HepG2 (cell line): ENCODE results near the gene RREB1. TPM values are rescaled to one million over a fixed set of nuclear protein-coding genes. Genes with fewer than 3 reads are reported as not detected.
A peak's percentile ranks its signal among the peaks of the same experiment; 100 is the strongest.

Source experiments
- BRD4 ChIP-seq: sonication (generic); formaldehyde crosslinking; IDR thresholded peaks from 2 replicates; pipeline ENCODE4 v1.4.0; 2020; ENCODE audit warnings: missing genetic modification reagents
- CEBPZ ChIP-seq: IDR thresholded peaks from 2 replicates; pipeline ENCODE4 v1.6.1; 2012; ENCODE audit warnings: low read length, improper control_type of control experiment
- CREB1 ChIP-seq, 2 experiments: fragments of 450-650 bp in 1 of 2; IDR thresholded peaks; 2 replicates each; pipeline ENCODE4 v1.6.1; 2016 to 2017; ENCODE audit warnings: control low read depth in 1 of 2, mild to moderate bottlenecking in 1 of 2, missing compliant biosample characterization in 1 of 2, missing genetic modification characterization in 1 of 2
- HOMEZ ChIP-seq: IDR thresholded peaks from 2 replicates; pipeline ENCODE4 v1.6.1; 2016; ENCODE audit warnings: low read depth
- KDM5B ChIP-seq: sonication (generic); formaldehyde crosslinking; IDR thresholded peaks from 2 replicates; pipeline ENCODE4 v1.4.0; 2020; ENCODE audit warnings: missing genetic modification reagents, mild to moderate bottlenecking, borderline replicate concordance
- PAXIP1 ChIP-seq: sonication (generic); formaldehyde crosslinking; conservative IDR thresholded peaks from 2 replicates; pipeline ENCODE4 v1.4.0; 2020; ENCODE audit warnings: mild to moderate bottlenecking, missing genetic modification reagents, moderate library complexity
- SKIL ChIP-seq: sonication (generic); formaldehyde crosslinking; IDR thresholded peaks from 2 replicates; pipeline ENCODE4 v1.8.0; 2022; ENCODE audit warnings: missing genetic modification reagents, mild to moderate bottlenecking, moderate library complexity, borderline replicate concordance
- SP5 ChIP-seq: IDR thresholded peaks from 2 replicates; pipeline ENCODE4 v1.6.1; 2016; ENCODE audit warnings: low read depth, borderline replicate concordance
- TBX2 ChIP-seq: sonication (generic); formaldehyde crosslinking; IDR thresholded peaks from 2 replicates; pipeline ENCODE4 v1.5.0; 2020; ENCODE audit warnings: missing genetic modification reagents, mild to moderate bottlenecking, borderline replicate concordance
- YEATS4 ChIP-seq: sonication (generic); formaldehyde crosslinking; IDR thresholded peaks from 2 replicates; pipeline ENCODE4 v1.4.0; 2020; ENCODE audit warnings: missing genetic modification reagents, borderline replicate concordance
- ZBTB20 ChIP-seq: sonication (generic); formaldehyde crosslinking; IDR thresholded peaks from 2 replicates; pipeline ENCODE4 v1.8.1; 2023; ENCODE audit warnings: missing genetic modification reagents, low read depth, mild to moderate bottlenecking, borderline replicate concordance
- ZNF205 ChIP-seq: IDR thresholded peaks from 2 replicates; pipeline ENCODE4 v1.6.1; 2018; ENCODE audit warnings: missing biosample characterization, missing genetic modification reagents
- ZNF382 ChIP-seq: sonication (generic); formaldehyde crosslinking; IDR thresholded peaks from 2 replicates; pipeline ENCODE4 v1.5.0; 2020; ENCODE audit warnings: missing genetic modification reagents, mild to moderate bottlenecking, borderline replicate concordance
- ZNF574 ChIP-seq: sonication (generic); formaldehyde crosslinking; IDR thresholded peaks from 2 replicates; pipeline ENCODE4 v1.4.0; 2020; ENCODE audit warnings: missing genetic modification reagents
- ZNF773 ChIP-seq: sonication (generic); formaldehyde crosslinking; IDR thresholded peaks from 2 replicates; pipeline ENCODE4 v1.4.0; 2020; ENCODE audit warnings: missing genetic modification reagents, borderline replicate concordance
- polyA plus RNA-seq, 8 experiments: library from polyadenylated mRNA; depleted of rRNA in 3 of 8; stranded (reverse) in 7 of 8; unstranded in 1 of 8; fragments of >200 nt; fragmentation: Illumina TruSeq in 4 of 8; extraction: Trizol in 4 of 8; gene quantifications; 2 replicates each; pipeline versions ENCODE4 v1.2.1 to v1.2.3, GENCODE V29; 2011 to 2016; ENCODE audit warnings: low read depth in 4 of 8, missing spikeins in 1 of 8, mixed read lengths in 1 of 8; ENCODE audit not compliant: insufficient read depth in 1 of 8
- total RNA-seq, 5 experiments: library from RNA; depleted of rRNA; stranded (reverse); fragments of >200 nt; fragmentation: Illumina TruSeq; extraction: Trizol; gene quantifications; 2 replicates each; pipeline ENCODE4 v1.2.3, GENCODE V29; 2016; ENCODE audit warnings: low read depth in 1 of 5

The RREB1 gene
- total and polyA plus RNA-seq, 2 of the 13 experiments (the other 11 are each of a cell fraction or from before 2014, with no cell fraction given) = 6.1 to 23.2 TPM

- TF ChIP-seq SKIL (CRISPR knock-in tag) (no peak), ZBTB20 (CRISPR knock-in tag) (no peak), PAXIP1 (CRISPR knock-in tag) (peak; percentile 98), TBX2 (CRISPR knock-in tag) (peak; percentile 91), YEATS4 (CRISPR knock-in tag) (0 out of 2 replicates have a peak, but pooled peaks have one; percentile 5), CREB1 (IDR thresholded peaks at IDR 0.05) (no peak), CREB1 (CRISPR knock-in tag; IDR thresholded peaks at IDR 0.05) (peak; percentile 68), BRD4 (CRISPR knock-in tag) (no peak), CEBPZ (no peak), ZNF205 (CRISPR knock-in tag) (peak; percentile 55; the same call in 1 of the 2 replicates), ZNF382 (CRISPR knock-in tag) (no peak), SP5 (CRISPR knock-in tag) (peak; percentile 77), ZNF574 (CRISPR knock-in tag) (0 out of 2 replicates have a peak, but pooled peaks have one; percentile 41), ZNF773 (CRISPR knock-in tag) (no peak), HOMEZ (CRISPR knock-in tag) (peak; percentile 70), KDM5B (CRISPR knock-in tag) (no peak)
Observed at GRCh38 chr6:7138921-7139358, 31.2 kb downstream of the RREB1 start (continued).
